ENCODE measurements around the gene ABCC3. TPM values are rescaled to one million over a fixed set of nuclear protein-coding genes. Genes with fewer than 3 reads are reported as not detected.
A peak's percentile ranks its signal among the peaks of the same experiment; 100 is the strongest.

ABCC3 gene
- total RNA-seq, 1 experiment from 2014 or later = 88.0 TPM

DNA sequence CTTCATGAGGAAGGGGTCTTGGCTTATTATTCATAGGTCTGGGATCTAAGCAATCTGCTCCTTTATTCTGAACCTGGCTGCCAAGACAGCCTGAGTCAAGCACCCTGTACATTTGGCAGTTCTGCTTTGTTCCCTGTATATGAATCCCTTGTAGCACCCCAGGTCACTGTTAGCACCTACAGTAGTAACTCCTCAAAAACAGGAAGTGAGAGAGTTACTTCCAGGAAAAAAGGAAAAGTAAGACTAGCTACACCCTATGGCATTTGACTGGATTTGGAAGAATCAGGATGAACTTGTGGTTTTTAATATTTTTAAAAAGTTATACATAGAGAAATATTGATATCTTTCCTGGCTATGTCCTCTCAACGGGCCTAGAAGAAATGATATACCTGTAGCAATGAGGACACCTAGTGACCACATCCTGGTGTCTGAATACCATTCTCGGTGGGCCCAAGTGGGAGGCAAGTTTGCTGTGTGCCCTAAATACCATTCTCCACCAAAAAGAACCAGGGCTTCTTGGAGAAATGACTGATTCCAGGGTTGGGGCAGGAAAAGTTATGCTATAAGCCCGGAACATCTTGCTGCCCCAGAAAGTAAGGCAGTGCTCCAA lies 63.1 kb downstream of the ABCC3 start:
- H3K36me3 Mint-ChIP-seq (ENCODE audit: insufficient read depth, unreplicated experiment) = peaks cover 63% of the 10 kb centered on the region
- no TSS peak for BruUV-seq (replicated peaks)
- CTCF ChIA-PET = interaction anchor here (0.7 to 7.6 kb wide), 6 partner anchors 8 to 151 kb away, joined by 3 to 130 read pairs (median 6); partner anchors contain the start of gene ABCC3
- DNase-seq = peak; percentile 33
- peaks cover 78% of the 10 kb centered on the region for H3K4me1 Mint-ChIP-seq (ENCODE audit: low read depth, unreplicated experiment)
- TF ChIP-seq, protein P1, sequence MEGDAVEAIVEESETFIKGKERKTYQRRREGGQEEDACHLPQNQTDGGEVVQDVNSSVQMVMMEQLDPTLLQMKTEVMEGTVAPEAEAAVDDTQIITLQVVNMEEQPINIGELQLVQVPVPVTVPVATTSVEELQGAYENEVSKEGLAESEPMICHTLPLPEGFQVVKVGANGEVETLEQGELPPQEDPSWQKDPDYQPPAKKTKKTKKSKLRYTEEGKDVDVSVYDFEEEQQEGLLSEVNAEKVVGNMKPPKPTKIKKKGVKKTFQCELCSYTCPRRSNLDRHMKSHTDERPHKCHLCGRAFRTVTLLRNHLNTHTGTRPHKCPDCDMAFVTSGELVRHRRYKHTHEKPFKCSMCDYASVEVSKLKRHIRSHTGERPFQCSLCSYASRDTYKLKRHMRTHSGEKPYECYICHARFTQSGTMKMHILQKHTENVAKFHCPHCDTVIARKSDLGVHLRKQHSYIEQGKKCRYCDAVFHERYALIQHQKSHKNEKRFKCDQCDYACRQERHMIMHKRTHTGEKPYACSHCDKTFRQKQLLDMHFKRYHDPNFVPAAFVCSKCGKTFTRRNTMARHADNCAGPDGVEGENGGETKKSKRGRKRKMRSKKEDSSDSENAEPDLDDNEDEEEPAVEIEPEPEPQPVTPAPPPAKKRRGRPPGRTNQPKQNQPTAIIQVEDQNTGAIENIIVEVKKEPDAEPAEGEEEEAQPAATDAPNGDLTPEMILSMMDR (IDR thresholded peaks at IDR 0.05; ENCODE audit: unreplicated experiment) = no peak
- H3K4me3 Mint-ChIP-seq (ENCODE audit: low read depth, unreplicated experiment) = no peak overlapping the region
- H3K27ac Mint-ChIP-seq (ENCODE audit: unreplicated experiment) = peak overlapping the region; percentile 54
- intact Hi-C loops (cut with micrococcal nuclease; ENCODE audit: unreplicated experiment) = loop anchor here (10.0 kb wide), 1 partner anchor 147 kb away; no protein-coding TSS in a partner anchor
- no peaks in the 10 kb centered on the region for H3K9me3 Mint-ChIP-seq (ENCODE audit: low read depth, unreplicated experiment)
- H3K27me3 Mint-ChIP-seq (ENCODE audit: unreplicated experiment) = no peaks in the 10 kb centered on the region

DNA sequence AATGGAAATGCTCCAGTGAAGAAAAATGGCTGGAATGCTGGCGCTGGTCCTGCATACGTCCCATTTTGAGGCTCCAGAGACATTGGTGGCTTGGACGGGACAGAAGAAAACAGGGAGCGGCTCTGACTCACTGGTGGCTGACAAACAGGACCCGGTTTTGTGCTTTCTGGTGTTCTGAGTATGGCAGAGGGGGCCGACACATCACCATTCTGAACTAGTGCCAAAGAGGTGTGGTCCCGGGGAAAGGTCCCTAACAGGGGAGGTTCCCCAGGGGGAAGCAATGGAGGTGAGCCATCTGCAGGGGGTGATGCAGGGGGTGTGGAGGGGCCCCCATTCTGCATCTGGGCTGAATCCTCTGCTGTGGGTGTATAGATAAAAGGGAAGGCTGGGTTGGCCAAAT lies 64.7 kb downstream of the ABCC3 start:
- DNase-seq = peak; percentile 81
- TF ChIP-seq, protein P1 (IDR thresholded peaks at IDR 0.05; ENCODE audit: unreplicated experiment) = no peak
- CTCF ChIA-PET = no interaction called here

DNA sequence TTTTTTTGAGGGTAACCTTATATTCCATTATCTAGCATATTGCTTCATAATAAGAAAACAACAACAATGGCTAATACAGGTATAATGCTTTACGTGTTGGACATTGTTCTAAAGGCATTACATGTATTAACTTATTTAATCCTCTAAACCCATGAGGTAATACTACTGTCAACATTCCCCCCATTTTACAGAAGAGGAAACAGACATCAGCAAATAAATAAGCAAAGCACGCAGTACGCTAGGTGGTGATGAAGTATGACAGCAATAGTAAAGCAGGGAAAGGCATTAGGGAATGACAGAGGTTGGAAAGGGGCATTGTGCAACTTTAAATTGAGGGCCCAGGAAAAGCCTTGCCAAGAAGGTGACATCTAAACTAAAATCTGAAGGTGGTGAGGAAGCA lies 68.5 kb downstream of the ABCC3 start:
- peaks cover 72% of the 10 kb centered on the region for H3K36me3 Mint-ChIP-seq (ENCODE audit: insufficient read depth, unreplicated experiment)
- no peaks in the 10 kb centered on the region for H3K9me3 Mint-ChIP-seq (ENCODE audit: low read depth, unreplicated experiment)
- CTCF ChIA-PET = interaction anchor here (0.6 to 1.0 kb wide), 3 partner anchors 8 to 64 kb away, joined by 3 to 4 read pairs (median 4); no protein-coding TSS in a partner anchor
- intact Hi-C loops (cut with micrococcal nuclease; ENCODE audit: unreplicated experiment) = no loop called here
- H3K4me1 Mint-ChIP-seq (ENCODE audit: low read depth, unreplicated experiment) = peaks cover 47% of the 10 kb centered on the region
- TF ChIP-seq, protein P1 (IDR thresholded peaks at IDR 0.05; ENCODE audit: unreplicated experiment) = no peak
- BruUV-seq (replicated peaks) = TSS peak; percentile 1
- no peak overlapping the region for H3K4me3 Mint-ChIP-seq (ENCODE audit: low read depth, unreplicated experiment)
- H3K27me3 Mint-ChIP-seq (ENCODE audit: unreplicated experiment) = no peaks in the 10 kb centered on the region
- H3K27ac Mint-ChIP-seq (ENCODE audit: unreplicated experiment) = no peak overlapping the region
- no peak for DNase-seq

More for the DNA sequence above, 64.7 kb downstream of the ABCC3 start:
- Mint-ChIP-seq H3K27ac (ENCODE audit: unreplicated experiment) (peak overlapping the region; percentile 54), H3K9me3 (ENCODE audit: low read depth, unreplicated experiment) (no peaks in the 10 kb centered on the region), H3K4me3 (ENCODE audit: low read depth, unreplicated experiment) (peak overlapping the region; percentile 30), H3K36me3 (ENCODE audit: insufficient read depth, unreplicated experiment) (peaks cover 65% of the 10 kb centered on the region), H3K4me1 (ENCODE audit: low read depth, unreplicated experiment) (peaks cover 78% of the 10 kb centered on the region), H3K27me3 (ENCODE audit: unreplicated experiment) (no peaks in the 10 kb centered on the region)
- BruUV-seq (replicated peaks) = no TSS peak
- intact Hi-C loops (cut with micrococcal nuclease; ENCODE audit: unreplicated experiment) = loop anchor here (10.0 kb wide), 1 partner anchor 145 kb away; no protein-coding TSS in a partner anchor

DNA sequence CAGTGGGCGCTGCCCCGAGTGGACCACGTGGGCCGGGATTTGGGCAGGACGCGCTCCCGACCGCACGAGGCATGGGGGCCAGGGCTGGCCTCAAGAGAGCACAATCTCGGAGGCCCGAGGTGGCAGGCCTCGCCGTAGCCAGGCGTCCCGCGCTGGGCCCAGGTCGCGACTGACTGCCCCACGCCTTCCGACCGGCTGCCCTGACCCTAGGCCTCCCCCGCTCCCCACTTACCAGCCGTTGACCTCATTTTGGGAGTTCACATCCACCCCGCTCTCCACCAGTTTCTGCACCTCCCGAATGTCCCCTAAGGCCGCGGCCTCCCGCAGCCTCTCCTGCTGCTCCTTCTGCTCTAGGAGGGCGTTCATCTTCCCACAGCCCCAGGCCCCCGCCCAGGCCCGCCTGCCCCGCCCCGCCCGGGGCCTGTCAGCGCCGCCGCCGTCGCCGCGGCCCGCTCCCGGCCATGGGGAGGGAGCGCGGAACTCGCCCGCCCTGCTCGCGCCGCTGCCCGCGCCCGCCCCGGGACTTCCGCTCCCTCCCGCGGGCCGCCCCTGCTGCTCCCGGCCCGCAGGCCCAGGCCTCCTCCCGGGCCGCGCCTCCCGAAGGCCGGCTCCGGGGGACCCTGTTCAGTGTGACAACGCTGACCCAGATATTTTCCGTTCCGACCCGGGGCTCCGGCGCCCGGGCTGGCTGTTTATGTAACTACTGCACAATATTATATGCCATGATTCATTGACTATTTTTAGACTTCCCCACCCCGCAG lies 72.8 kb downstream of the ABCC3 start, which contains the start of gene ANKRD40:
Gene ANKRD40 (minus strand): TSS at position 626 of the 761 bp plus-strand sequence. CDS start 260 bp downstream, at position 366.
- intact Hi-C loops (cut with micrococcal nuclease; ENCODE audit: unreplicated experiment) = no loop called here
- Mint-ChIP-seq H3K27ac (ENCODE audit: unreplicated experiment) (peak within 1 kb of the TSS; percentile 89), H3K9me3 (ENCODE audit: low read depth, unreplicated experiment) (no peaks in the 10 kb centered on the region), H3K27me3 (ENCODE audit: unreplicated experiment) (no peaks in the 10 kb centered on the region), H3K4me3 (ENCODE audit: low read depth, unreplicated experiment) (peak within 1 kb of the TSS; percentile 95), H3K4me1 (ENCODE audit: low read depth, unreplicated experiment) (peaks cover 24% of the 10 kb centered on the region), H3K36me3 (ENCODE audit: insufficient read depth, unreplicated experiment) (peaks cover 54% of the 10 kb centered on the region)
- TF ChIP-seq, protein P1 (IDR thresholded peaks at IDR 0.05; ENCODE audit: unreplicated experiment) = no peak
- DNase-seq = peak; percentile 98
- CTCF ChIA-PET = interaction anchor here (0.8 to 1.6 kb wide), 5 partner anchors 12 to 164 kb away, joined by 3 to 5 read pairs (median 3); partner anchors contain the start of gene LUC7L3
- BruUV-seq (replicated peaks) = TSS peak; percentile 36
